Peyer's patch (tissue), 4 donors: ENCODE results near the gene SLAMF9. TPM values are rescaled to one million over a fixed set of nuclear protein-coding genes. Genes with fewer than 3 reads are reported as not detected.

Experiments
- DNase-seq, 3 donors: peaks; one replicate each; pipeline ENCODE4 v3.0.0-alpha.2; 2017 to 2019
- H3K27ac ChIP-seq, 4 donors: fragments of 200-600 bp; sonication (generic); one replicate each; pipeline ENCODE4 v1.5.1; 2016 to 2019
- H3K27me3 ChIP-seq, 2 donors: fragments of 200-600 bp; sonication (generic); one replicate each; pipeline ENCODE4 v1.5.1; 2019
- H3K36me3 ChIP-seq, 3 donors: fragments of 200-600 bp; sonication (generic); one replicate each; pipeline ENCODE4 v1.5.1; 2016 to 2019
- H3K4me1 ChIP-seq, 4 donors: fragments of 200-600 bp; sonication (generic); one replicate each; pipeline ENCODE4 v1.5.1; 2016 to 2019
- H3K4me3 ChIP-seq, 4 donors: fragments of 200-600 bp; sonication (generic); 1 replicate in 3 of 4; 2 replicates in 1 of 4; pipeline ENCODE4 v1.5.1; 2016 to 2019; ENCODE audit warnings: mild to moderate bottlenecking in 1 of 4
- H3K9me3 ChIP-seq, 4 donors: fragments of 200-600 bp; sonication (generic); one replicate each; pipeline ENCODE4 v1.5.1; 2016 to 2019; ENCODE audit warnings: mild to moderate bottlenecking in 1 of 4
- CTCF ChIP-seq, 6 experiments: fragments of 450-650 bp in 4 of 6; fragments of 200-600 bp in 2 of 6; sonication (generic) in 1 of 6; IDR thresholded peaks; one replicate each; pipeline ENCODE4 v1.5.1; 2017 to 2019; ENCODE audit warnings: antibody characterized with exemption in 6 of 6, mild to moderate bottlenecking in 3 of 6, moderate library complexity in 1 of 6
- POLR2A ChIP-seq, 2 donors: fragments of 450-650 bp; IDR thresholded peaks; one replicate each; pipeline ENCODE4 v1.5.1; 2017; ENCODE audit warnings: antibody characterized with exemption in 2 of 2, mild to moderate bottlenecking in 2 of 2, moderate library complexity in 2 of 2
- total RNA-seq, 4 donors: library from RNA; depleted of rRNA; stranded (reverse); fragments of >200 nt; gene quantifications; one replicate each; pipeline ENCODE4 v1.1.0, GENCODE V29; 2016

Gene SLAMF9
- total RNA-seq, 4 donors from 2014 or later, result not detected

- Histone ChIP-seq H3K4me1 (no peaks in the 10 kb centered on the region), H3K27ac (no peak overlapping the region), H3K27me3 (no peaks in the 10 kb centered on the region), H3K4me3 (no peak overlapping the region), H3K9me3 (no peaks in the 10 kb centered on the region), H3K36me3 (peaks cover 0 to 8% (median 0%) of the 10 kb centered on the region in 3 donors)
- no peak for TF ChIP-seq POLR2A (IDR thresholded peaks at IDR 0.05)
- TF ChIP-seq CTCF (IDR thresholded peaks at IDR 0.05), result no peak
- DNase-seq, result no peak
Measured at GRCh38 chr1:159977364-159978106, 23.5 kb upstream of the SLAMF9 start.

GRCh38 chr1:159974350-159974965, 20.4 kb upstream of the SLAMF9 start:
- Histone ChIP-seq H3K27me3 (no peaks in the 10 kb centered on the region), H3K4me1 (peaks cover 0 to 22% (median 0%) of the 10 kb centered on the region in 4 donors), H3K9me3 (no peaks in the 10 kb centered on the region), H3K4me3 (no peak overlapping the region), H3K36me3 (no peaks in the 10 kb centered on the region), H3K27ac (no peak overlapping the region)
- TF ChIP-seq POLR2A (IDR thresholded peaks at IDR 0.05) (no peak), CTCF (IDR thresholded peaks at IDR 0.05) (no peak)
- DNase-seq, result no peak

- H3K27ac ChIP-seq, result no peak overlapping the region
- H3K4me3 ChIP-seq, result no peak overlapping the region
- peaks cover 0 to 28% (median 0%) of the 10 kb centered on the region in 4 donors for H3K4me1 ChIP-seq
- H3K9me3 ChIP-seq, result no peaks in the 10 kb centered on the region
- H3K27me3 ChIP-seq, result no peaks in the 10 kb centered on the region
- TF ChIP-seq CTCF (IDR thresholded peaks at IDR 0.05) (no peak), POLR2A (IDR thresholded peaks at IDR 0.05) (no peak)
- H3K36me3 ChIP-seq, result no peaks in the 10 kb centered on the region
- no peak for DNase-seq
Measured at GRCh38 chr1:159973350-159973940, 19.4 kb upstream of the SLAMF9 start.

- TF ChIP-seq POLR2A (IDR thresholded peaks at IDR 0.05) (no peak), CTCF (IDR thresholded peaks at IDR 0.05) (no peak)
- no peak overlapping the region for H3K4me3 ChIP-seq
- H3K36me3 ChIP-seq, result no peaks in the 10 kb centered on the region
- no peaks in the 10 kb centered on the region for H3K9me3 ChIP-seq
- no peaks in the 10 kb centered on the region for H3K27me3 ChIP-seq
- no peak for DNase-seq
- no peak overlapping the region for H3K27ac ChIP-seq
- peaks cover 0 to 28% (median 0%) of the 10 kb centered on the region in 4 donors for H3K4me1 ChIP-seq
Measured at GRCh38 chr1:159972443-159973205, 18.6 kb upstream of the SLAMF9 start.

GRCh38 chr1:159970932-159971342, 16.9 kb upstream of the SLAMF9 start:
- TF ChIP-seq CTCF (IDR thresholded peaks at IDR 0.05), result peak in 3 of 6 experiments; percentile 60 to 69 (median 63)
- peak in 1 of 2 donors; percentile 54 for TF ChIP-seq POLR2A (IDR thresholded peaks at IDR 0.05)
- peak overlapping the region in 3 of 4 donors; percentile 21 to 79 (median 73) for H3K27ac ChIP-seq
- H3K4me3 ChIP-seq, result no peak overlapping the region
- H3K36me3 ChIP-seq, result no peaks in the 10 kb centered on the region
- H3K4me1 ChIP-seq, result peaks cover 0 to 28% (median 0%) of the 10 kb centered on the region in 4 donors
- no peaks in the 10 kb centered on the region for H3K9me3 ChIP-seq
- DNase-seq, result peak in 2 of 3 donors; percentile 88 to 92
- no peaks in the 10 kb centered on the region for H3K27me3 ChIP-seq
